GM12801 (cell line): ENCODE results near the gene MISP.

Source experiments
- CTCF ChIP-seq: IDR thresholded peaks from one replicate; pipeline ENCODE4 v1.5.1; 2011; ENCODE audit warnings: control low read depth; ENCODE audit not compliant: insufficient read length; ENCODE audit errors: extremely low read depth

The MISP gene

DNA sequence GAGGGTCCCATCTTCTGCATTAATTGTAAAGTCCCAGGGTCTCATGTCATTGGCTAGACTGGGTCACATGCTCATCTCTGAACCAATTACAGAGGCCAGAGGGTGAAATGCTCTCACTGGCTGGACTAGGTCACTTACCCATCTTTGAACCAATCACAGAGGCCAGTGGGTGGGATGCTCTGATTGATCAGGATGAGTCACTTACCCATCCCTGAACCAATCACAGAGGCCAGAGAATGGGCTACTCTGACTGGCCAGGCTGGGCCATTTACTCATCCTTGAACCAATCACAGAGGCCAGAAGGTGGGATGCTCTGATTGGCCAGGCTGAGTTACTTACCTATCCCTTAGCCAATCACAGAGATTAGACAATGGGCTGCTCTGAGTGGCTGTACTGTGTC, 5.3 kb downstream of the MISP start:
- TF ChIP-seq CTCF = no peak

DNA sequence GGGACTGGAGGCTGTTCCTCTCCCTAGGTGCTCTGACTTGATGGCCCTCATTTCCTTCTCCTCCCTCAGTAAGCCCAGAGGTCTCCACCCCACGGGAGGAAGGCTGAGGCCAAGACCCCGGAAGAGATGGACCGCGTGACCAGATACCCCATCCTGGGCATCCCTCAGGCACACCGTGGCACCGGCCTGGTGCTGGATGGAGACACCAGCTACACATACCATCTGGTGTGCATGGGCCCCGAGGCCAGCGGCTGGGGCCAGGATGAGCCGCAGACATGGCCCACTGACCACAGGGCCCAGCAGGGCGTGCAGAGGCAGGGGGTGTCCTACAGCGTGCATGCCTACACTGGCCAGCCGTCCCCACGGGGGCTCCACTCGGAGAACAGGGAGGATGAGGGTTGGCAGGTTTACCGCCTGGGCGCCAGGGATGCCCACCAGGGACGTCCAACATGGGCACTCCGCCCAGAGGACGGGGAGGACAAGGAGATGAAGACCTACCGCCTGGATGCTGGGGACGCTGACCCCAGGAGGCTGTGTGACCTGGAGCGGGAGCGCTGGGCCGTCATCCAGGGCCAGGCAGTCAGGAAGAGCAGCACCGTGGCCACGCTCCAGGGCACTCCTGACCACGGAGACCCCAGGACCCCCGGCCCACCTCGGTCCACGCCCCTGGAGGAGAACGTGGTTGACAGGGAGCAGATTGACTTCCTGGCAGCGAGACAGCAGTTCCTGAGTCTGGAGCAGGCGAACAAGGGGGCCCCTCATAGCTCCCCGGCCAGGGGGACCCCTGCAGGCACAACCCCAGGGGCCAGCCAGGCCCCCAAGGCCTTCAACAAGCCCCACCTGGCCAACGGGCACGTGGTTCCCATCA, 6.1 kb downstream of the MISP start:
- TF ChIP-seq CTCF = no peak

- no peak for TF ChIP-seq CTCF
Observed at GRCh38 chr19:757811-758668, 7.1 kb downstream of the MISP start.

GRCh38 chr19:763181-763580, 12.3 kb downstream of the MISP start:
- TF ChIP-seq CTCF = no peak

- no peak for TF ChIP-seq CTCF
Observed at GRCh38 chr19:763869-764268, 13.0 kb downstream of the MISP start.

DNA sequence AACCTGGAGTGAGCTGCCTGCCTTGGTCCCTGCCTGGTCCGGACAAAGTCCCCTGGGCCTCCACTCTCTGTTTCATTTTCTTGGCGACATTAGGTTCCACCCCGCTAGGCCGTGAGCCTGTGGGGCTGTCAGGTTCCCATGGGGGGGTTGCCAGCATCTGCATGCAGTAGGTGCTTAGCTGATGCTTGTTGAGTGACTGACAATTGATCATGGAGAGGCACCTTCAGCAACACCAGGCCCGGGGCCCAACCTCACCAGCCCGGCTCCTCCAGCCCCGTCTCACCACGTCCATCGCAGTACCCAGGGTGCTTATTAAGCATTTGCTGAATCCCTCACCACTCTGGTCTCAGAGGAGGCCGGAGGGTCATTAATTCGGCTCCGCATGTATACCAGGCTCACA, 13.4 kb downstream of the MISP start:
- TF ChIP-seq CTCF = no peak

GRCh38 chr19:765179-765738, 14.3 kb downstream of the MISP start:
- no peak for TF ChIP-seq CTCF
